Activated CD4-positive, alpha-beta T cell treated with anti-CD3 and anti-CD28 coated beads, Interleukin-2, amount 50 U/mL, for 24 hours (primary cell): ENCODE results near the gene HEXIM1.

Source experiments
- DNase-seq, 2 donors: peaks; one replicate each; pipeline ENCODE4 v3.0.0-alpha.2; 2020; ENCODE audit warnings: low read depth in 1 of 2, low spot score in 1 of 2

HEXIM1 gene

DNA sequence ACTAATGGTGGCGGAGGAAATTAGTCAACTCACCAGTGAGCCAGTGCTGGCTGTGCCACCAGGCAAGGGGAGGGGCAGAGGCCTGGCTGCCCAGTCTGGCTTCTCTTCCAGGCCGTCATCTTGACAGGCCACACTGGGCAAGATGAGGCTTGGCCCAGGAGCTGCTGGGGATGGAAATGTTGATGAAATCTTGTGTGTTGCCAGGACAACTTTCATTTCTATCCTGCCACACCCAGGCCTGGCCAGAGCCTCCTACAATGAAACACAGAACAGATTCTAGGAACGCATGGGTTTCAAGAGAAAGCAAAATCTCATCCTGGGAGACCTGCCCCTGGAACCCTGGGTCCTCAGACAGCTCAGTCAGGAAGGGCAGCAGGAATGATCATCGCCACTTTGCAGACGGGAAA is 22.7 kb downstream of the HEXIM1 start:
- no peak for DNase-seq

- no peak for DNase-seq
These were observed 23.3 kb downstream of the HEXIM1 start for GRCh38 chr17:45171338-45172231.

DNA sequence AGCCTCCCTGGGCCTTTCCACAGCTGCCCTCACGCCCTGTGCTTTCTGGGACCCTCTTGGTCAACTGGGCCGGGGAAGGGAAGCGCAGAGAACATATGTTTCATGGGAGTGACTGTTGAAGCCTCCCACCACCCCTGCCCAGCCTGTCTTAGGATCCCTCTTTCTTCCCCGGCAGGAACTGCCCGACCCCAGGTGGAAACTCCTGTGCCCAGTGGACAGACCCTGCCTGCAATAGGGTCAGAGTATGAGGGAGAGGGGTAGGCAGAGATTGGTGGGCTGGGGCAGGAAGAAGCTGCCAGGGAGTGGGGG is 23.9 kb downstream of the HEXIM1 start:
- DNase-seq: no peak

DNA sequence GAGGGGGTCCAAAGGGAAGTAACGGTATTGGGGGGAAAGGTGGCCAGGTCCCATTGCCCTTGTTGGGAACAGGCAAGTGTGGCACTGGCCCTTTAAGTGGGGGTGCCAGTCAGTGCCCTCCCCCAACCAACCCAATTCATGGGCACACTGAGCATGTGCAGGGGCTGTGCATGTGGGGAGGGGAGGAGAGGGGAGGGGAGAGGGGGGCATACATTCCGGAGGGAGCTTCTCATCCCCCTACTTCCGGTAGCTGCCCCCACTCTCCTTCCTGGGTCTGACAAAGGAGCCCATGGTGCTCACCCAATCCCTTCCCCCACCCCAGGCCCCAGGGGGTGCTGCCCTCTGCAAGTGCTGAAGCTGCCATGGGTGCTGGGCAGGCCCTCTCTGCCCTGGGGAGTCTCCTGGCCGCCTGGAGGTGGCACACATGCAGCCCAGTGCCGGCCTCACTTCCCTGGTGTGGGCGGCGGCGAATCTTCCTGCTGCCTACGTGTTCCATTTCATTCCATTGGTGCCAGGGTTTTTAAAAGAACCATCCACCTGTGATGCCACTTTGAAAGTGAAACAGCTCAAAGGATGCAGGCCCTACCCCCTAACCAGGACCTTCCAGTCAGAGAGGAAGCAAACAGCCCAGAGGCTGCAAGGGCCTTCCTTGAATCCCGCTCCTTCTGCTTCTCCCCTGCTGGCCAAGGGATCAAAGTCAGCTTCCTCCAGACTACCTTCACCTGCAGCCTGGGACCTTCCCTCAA is 24.4 kb downstream of the HEXIM1 start:
- peak; percentile 19 to 54 for DNase-seq

- no peak for DNase-seq
These were observed 27.5 kb downstream of the HEXIM1 start for GRCh38 chr17:45175759-45176115.

GRCh38 chr17:45177563-45177962 is 29.3 kb downstream of the HEXIM1 start:
- DNase-seq: no peak

DNA sequence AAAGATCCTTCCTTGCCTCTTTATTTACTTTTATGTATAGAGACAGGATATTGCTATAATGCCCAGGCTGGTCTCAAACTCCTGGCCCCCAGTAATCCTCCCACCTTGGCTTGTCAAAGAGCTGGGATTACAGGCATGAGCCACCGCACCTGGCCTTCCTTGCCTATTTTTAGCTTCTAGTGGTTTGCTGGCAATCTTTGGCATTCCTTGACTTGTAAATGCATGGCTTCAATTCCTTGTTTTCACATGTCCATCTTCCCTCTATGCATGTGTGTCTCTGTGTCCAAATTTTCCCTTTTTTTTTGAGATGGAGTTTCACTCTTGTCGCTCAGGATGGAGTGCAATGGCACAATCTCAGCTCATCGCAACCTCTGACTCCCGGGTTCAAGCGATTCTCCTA is 35.9 kb downstream of the HEXIM1 start:
- DNase-seq: no peak

DNA sequence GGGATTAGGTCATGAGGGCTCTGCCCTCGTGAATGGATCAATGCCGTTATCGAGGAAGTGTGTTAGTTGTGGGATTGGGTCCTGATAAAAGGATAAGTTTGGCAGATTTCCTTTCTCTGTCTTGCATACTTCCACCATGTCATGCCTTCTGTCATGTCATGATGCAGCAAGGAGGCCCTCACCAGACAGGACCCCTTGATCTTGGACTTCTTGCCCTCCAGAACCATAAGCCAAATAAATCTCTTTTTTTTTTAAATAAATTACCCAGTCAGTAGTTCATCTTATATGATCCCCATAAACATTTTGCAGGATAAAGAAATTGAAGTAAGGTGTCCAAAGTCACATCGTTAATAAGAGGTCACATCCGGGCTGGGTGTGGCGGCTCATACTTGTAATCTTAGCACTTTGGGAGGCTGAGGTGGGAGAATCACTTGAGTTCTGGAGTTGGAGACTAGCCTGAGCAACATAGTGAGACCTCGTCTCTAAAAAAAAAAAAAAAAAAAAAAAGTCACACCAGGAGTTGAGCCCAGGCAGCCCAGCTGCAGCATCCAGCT is 38.6 kb downstream of the HEXIM1 start:
- DNase-seq: no peak

DNA sequence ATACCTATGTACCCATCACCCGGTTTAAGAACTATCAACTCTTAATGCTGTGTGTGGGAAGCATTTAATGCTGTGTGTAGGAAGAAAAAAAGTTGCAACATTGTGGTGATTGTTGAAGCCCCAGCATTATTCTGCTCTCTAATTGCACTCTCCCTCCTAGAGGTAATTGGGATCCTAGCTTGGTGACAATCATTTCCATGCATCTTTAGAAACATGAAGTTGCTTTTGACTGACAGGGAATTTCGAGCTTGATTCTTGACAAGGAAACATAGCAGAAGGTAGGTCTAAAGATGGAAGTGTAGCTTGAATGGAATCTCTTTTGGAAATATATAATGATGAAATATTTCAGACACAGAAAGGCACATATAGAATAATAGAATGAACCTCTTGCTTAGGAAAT is 40.7 kb downstream of the HEXIM1 start:
- DNase-seq: no peak

DNA sequence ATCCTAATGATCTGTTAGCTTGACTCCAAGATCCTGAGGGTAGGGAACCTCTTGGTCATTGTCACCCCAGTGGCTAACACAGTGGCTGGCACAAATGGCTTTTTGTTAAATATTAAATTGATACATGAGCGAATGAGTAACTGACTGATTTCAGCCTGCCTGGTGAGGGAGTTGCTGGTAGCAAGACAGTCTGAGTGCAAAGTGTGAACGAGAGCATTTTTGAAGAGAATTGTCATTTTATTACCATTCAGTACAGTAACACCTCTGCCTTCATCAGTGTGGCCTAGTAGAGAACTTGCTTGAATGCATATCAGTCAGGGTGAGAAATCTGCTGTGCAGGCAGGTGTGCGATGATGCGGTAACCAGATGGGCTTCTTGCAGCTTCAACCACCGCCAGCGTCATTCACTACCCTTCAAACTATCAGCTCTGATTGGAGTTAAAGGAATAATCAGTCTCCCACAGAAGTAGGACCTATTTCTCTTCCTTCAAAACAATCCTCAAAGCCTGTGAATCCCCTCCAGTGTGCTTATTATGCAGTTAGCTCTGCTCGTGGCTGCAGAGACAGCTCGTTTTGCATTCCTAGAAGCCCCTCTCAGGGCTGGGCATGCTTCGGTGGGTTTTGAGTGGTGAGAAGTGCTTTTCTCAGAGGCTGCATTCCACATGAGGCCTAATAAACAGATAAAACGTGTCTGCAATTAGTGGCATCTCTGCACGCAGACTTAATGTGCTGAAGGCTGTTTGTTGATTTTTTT is 42.4 kb downstream of the HEXIM1 start:
- no peak for DNase-seq

DNA sequence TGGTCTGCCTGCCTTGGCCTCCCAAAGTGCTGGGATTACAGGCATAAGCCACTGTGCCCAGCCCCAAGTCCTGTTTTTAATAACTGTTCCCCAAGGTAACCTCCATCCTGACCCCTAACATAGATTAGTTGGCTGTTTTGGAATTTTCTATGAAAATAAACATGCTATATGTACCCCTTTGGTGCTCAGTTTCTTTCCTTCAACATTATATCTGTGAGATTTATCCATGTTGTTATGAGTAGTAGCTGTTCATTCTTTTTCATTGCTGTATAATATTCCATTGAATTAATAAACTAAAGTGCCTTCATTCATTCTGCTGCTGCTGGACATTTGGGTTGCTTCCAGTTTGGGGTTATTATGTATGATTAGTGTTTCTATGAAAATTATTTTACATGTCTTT is 47.1 kb downstream of the HEXIM1 start:
- DNase-seq: no peak

DNA sequence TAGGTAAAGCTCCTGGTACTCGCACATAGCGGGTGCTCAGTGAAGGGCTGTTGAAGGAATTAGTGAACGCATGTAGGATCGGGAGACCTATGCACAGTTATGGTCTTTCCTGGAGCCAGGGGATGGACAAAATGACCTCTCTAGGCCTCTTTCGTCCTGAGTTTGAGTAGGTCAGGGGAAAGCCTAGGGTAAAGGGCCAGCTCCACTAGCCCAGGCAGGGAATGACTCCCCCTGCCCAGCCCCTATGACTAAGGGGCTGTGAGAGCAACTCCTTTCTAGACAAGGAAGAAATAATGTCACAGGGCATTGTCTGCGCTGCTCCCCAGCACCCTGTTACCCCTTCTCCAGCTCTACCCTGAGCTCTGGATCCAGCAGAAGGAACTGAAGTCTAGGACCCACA is 48.8 kb downstream of the HEXIM1 start:
- no peak for DNase-seq

- peak; percentile 80 to 83 for DNase-seq
These were observed 49.5 kb downstream of the HEXIM1 start for GRCh38 chr17:45197555-45198334.

GRCh38 chr17:45200701-45201100 is 52.4 kb downstream of the HEXIM1 start:
- no peak for DNase-seq

DNA sequence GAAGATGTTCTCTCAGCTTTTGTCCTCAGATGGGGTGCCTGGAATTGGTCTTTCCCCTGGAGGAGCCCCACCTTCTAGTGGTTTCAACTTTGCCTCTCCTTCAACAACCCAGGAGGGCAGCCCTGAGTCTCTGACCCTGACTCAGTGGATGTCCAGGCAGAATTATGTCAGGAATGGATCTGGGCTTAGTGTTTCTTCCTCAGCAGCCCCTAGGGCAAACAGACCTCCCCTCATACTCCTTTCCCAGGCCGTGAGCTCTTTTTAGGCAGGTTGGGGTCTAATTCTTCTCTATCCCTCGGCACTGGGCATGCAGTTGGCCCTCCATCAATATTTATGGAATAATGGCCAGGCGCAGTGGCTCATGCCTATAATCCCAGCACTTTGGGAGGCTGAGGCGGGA is 53.2 kb downstream of the HEXIM1 start:
- DNase-seq: no peak
